GM12878 (cell line): ENCODE measurements around the gene ITGBL1. TPM values are rescaled to one million over a fixed set of nuclear protein-coding genes. Genes with fewer than 3 reads are reported as not detected.

Experiments used
- ATAC-seq: fragments of 200-7000 bp; cut with Tn5 transposase; 3 replicates; pipeline ENCODE4 v1.9.1; 2020; ENCODE audit warnings: mild to moderate bottlenecking, moderate library complexity
- BruUV-seq: library from RNA; stranded (reverse); fragments of 400-500 nt; replicated peaks from 2 replicates; lab custom pipeline; 2021; lab: Mats Ljungman, UMichigan
- CTCF ChIA-PET: fragments of 300-600 bp; sonication (Branson Sonifier 250); formaldehyde crosslinking; extraction: SDS; loops from one replicate; lab custom pipeline; 2021; ENCODE audit warnings: inconsistent platforms; lab: Yijun Ruan, JAX
- POLR2A ChIA-PET: fragments of 350-600 bp; formaldehyde crosslinking; extraction: SDS; loops from one replicate; lab custom pipeline; 2021; ENCODE audit warnings: inconsistent platforms; lab: Charles Lee
- RAD21 ChIA-PET: fragments of 300-600 bp; sonication (Branson Sonifier 250); formaldehyde crosslinking; loops from one replicate; lab custom pipeline; 2023; ENCODE audit warnings: antibody characterized with exemption; ENCODE audit not compliant: unreplicated experiment; lab: Charles Lee
- SMC1A ChIA-PET: fragments of 300-600 bp; sonication (Branson Sonifier 250); formaldehyde crosslinking; loops from one replicate; lab custom pipeline; 2023; ENCODE audit not compliant: unreplicated experiment, uncharacterized antibody; lab: Charles Lee
- DNase-seq: peaks from one replicate; pipeline ENCODE4 v3.0.0-alpha.2; 2011; ENCODE audit warnings: low read depth, low spot score
- FAIRE-seq: peaks from 3 replicates; lab custom pipeline; 2011; peaks lifted over from hg19 to GRCh38; lab: Jason Lieb, UNC
- H2AFZ ChIP-seq: 2 replicates; pipeline ENCODE4 v1.6.0; 2011; ENCODE audit warnings: low read depth, low read length, control low read depth; ENCODE audit not compliant: control insufficient read depth
- H3K27ac ChIP-seq: 2 replicates; pipeline ENCODE4 v1.5.1; 2011; ENCODE audit warnings: control low read depth; ENCODE audit not compliant: control insufficient read depth, insufficient read depth
- H3K27me3 ChIP-seq, 2 experiments: replicated peaks in 1 of 2; 2 replicates each; pipeline versions ENCODE4 v1.6.0 to v1.6.1; 2011; ENCODE audit warnings: low read length in 1 of 2; ENCODE audit not compliant: control insufficient read depth in 2 of 2, insufficient read depth in 2 of 2
- H3K36me3 ChIP-seq, 2 experiments: 2 replicates each; pipeline ENCODE4 v1.5.1; 2011; ENCODE audit warnings: low read length in 1 of 2; ENCODE audit not compliant: control insufficient read depth in 2 of 2, insufficient read depth in 2 of 2
- H3K4me1 ChIP-seq: 2 replicates; pipeline ENCODE4 v1.6.1; 2011; ENCODE audit warnings: mild to moderate bottlenecking, low read length, moderate library complexity, mixed read lengths; ENCODE audit not compliant: control insufficient read depth, insufficient read depth
- H3K4me2 ChIP-seq: 2 replicates; pipeline ENCODE4 v1.6.0; 2011; ENCODE audit warnings: control low read depth; ENCODE audit not compliant: control insufficient read depth, insufficient read depth
- H3K4me3 ChIP-seq: fragments of 200-600 bp; sonication (generic); 2 replicates; pipeline ENCODE4 v1.5.1; 2016
- H3K79me2 ChIP-seq: 2 replicates; pipeline ENCODE4 v1.6.0; 2011; ENCODE audit warnings: low read length; ENCODE audit not compliant: control insufficient read depth, insufficient read depth
- H3K9ac ChIP-seq: 2 replicates; pipeline ENCODE4 v1.8.0; 2011; ENCODE audit warnings: low read length, control low read depth, mixed read lengths; ENCODE audit not compliant: control insufficient read depth, insufficient read depth
- H3K9me3 ChIP-seq: replicated peaks from 3 replicates; pipeline ENCODE4 v1.5.1; 2011; ENCODE audit warnings: mild to moderate bottlenecking, low read length; ENCODE audit not compliant: control insufficient read depth, insufficient read depth
- H4K20me1 ChIP-seq: 2 replicates; pipeline ENCODE4 v1.6.0; 2011; ENCODE audit not compliant: control insufficient read depth, insufficient read depth
- BACH1 ChIP-seq: fragments of 450-650 bp; IDR thresholded peaks from 2 replicates; pipeline ENCODE4 v1.6.1; 2017; ENCODE audit warnings: mild to moderate bottlenecking, borderline replicate concordance
- BMI1 ChIP-seq: fragments of 450-650 bp; IDR thresholded peaks from 2 replicates; pipeline ENCODE4 v1.6.1; 2016; ENCODE audit warnings: mild to moderate bottlenecking, moderate library complexity, borderline replicate concordance
- DPF2 ChIP-seq: fragments of 450-650 bp; IDR thresholded peaks from 2 replicates; pipeline ENCODE4 v1.6.1; 2017; ENCODE audit warnings: mild to moderate bottlenecking
- JUND ChIP-seq: IDR thresholded peaks from 2 replicates; pipeline ENCODE4 v1.6.1; 2012; ENCODE audit warnings: low read depth, mild to moderate bottlenecking, low read length, improper control_type of control experiment, moderate library complexity
- KLF5 ChIP-seq: fragments of 450-650 bp; IDR thresholded peaks from 2 replicates; pipeline ENCODE4 v1.6.1; 2014; ENCODE audit warnings: mild to moderate bottlenecking; ENCODE audit not compliant: partially characterized antibody
- NR2F1 ChIP-seq: fragments of 450-650 bp; conservative IDR thresholded peaks from 2 replicates; pipeline ENCODE4 v1.6.1; 2017; ENCODE audit warnings: mild to moderate bottlenecking
- PAX8 ChIP-seq: fragments of 450-650 bp; IDR thresholded peaks from 2 replicates; pipeline ENCODE4 v1.6.1; 2017; ENCODE audit warnings: mild to moderate bottlenecking, moderate library complexity
- RBBP5 ChIP-seq: fragments of 200-600 bp; sonication (generic); conservative IDR thresholded peaks from 2 replicates; pipeline ENCODE4 v1.6.1; 2016
- SIN3A ChIP-seq: IDR thresholded peaks from 2 replicates; pipeline ENCODE4 v1.6.1; 2012; ENCODE audit warnings: low read depth, low read length, improper control_type of control experiment
- SIX5 ChIP-seq: IDR thresholded peaks from 2 replicates; pipeline ENCODE4 v1.6.1; 2011; ENCODE audit warnings: mild to moderate bottlenecking, low read depth, low read length, moderate library complexity; ENCODE audit not compliant: severe bottlenecking
- STAT3 ChIP-seq: IDR thresholded peaks from 2 replicates; pipeline ENCODE4 v1.6.1; 2011; ENCODE audit warnings: low read depth, low read length, improper control_type of control experiment
- TAF1 ChIP-seq: IDR thresholded peaks from 2 replicates; pipeline ENCODE4 v1.6.1; 2011; ENCODE audit warnings: mild to moderate bottlenecking, low read depth, low read length, borderline replicate concordance
- TCF7 ChIP-seq: IDR thresholded peaks from 2 replicates; pipeline ENCODE4 v1.6.1; 2014; ENCODE audit warnings: antibody characterized with exemption, borderline replicate concordance
- ZBTB33 ChIP-seq: fragments of 450-650 bp; IDR thresholded peaks from 2 replicates; pipeline ENCODE4 v1.6.1; 2017; ENCODE audit warnings: mild to moderate bottlenecking
- ZNF384 ChIP-seq: IDR thresholded peaks from 2 replicates; pipeline ENCODE4 v1.6.1; 2012; ENCODE audit warnings: low read depth, mild to moderate bottlenecking, low read length, improper control_type of control experiment, borderline replicate concordance
- ZSCAN29 ChIP-seq: fragments of 450-650 bp; IDR thresholded peaks from 2 replicates; pipeline ENCODE4 v1.6.1; 2017; ENCODE audit warnings: mild to moderate bottlenecking, moderate library complexity
- WGBS: methylation state at CpG from one replicate; pipeline ENCODE4 v1.1.6; 2016; ENCODE audit warnings: low lambda C conversion rate; ENCODE audit not compliant: insufficient replicate concordance, insufficient coverage; ENCODE audit errors: missing lambda C conversion rate; 5-methylcytosine and 5-hydroxymethylcytosine counted together
- in situ Hi-C: fragments of 300-500 bp; cut with MboI; formaldehyde crosslinking; loops from 9 replicates; pipeline ENCODE4 v1.14.3; 2018; ENCODE audit warnings: mixed read lengths
- intact Hi-C: fragments of 100-400 bp; cut with micrococcal nuclease; formaldehyde crosslinking; loops from one replicate; pipeline ENCODE4 v1.14.2; 2022; ENCODE audit not compliant: unreplicated experiment
- polyA plus RNA-seq, 11 experiments: library from polyadenylated mRNA; depleted of rRNA in 4 of 11; unstranded in 6 of 11; stranded (reverse) in 5 of 11; fragments of >200 nt; fragmentation: Nextera tagmentation in 4 of 11; fragmentation: Illumina TruSeq in 1 of 11; extraction: Ambion mirVana in 4 of 11; extraction: Trizol in 1 of 11; gene quantifications; 1 replicate in 1 of 11; 2 replicates in 10 of 11; pipeline versions ENCODE4 v1.2.1 to v1.2.3, GENCODE V29; 2011 to 2016; ENCODE audit warnings: inconsistent platforms in 2 of 11, missing spikeins in 2 of 11, low read depth in 1 of 11
- total RNA-seq, 4 experiments: library from RNA; depleted of rRNA in 3 of 4; stranded (reverse); fragments of >200 nt in 3 of 4; fragmentation: Illumina TruSeq in 1 of 4; extraction: Trizol in 1 of 4; gene quantifications; 2 replicates each; pipeline versions ENCODE4 v1.2.1 to v1.2.3, GENCODE V29; 2013 to 2021
- TF ChIP-seq, protein P1 (sequence below): IDR thresholded peaks from 2 replicates; pipeline ENCODE4 v1.6.1; 2011; ENCODE audit warnings: borderline replicate concordance, low read depth, mild to moderate bottlenecking, moderate library complexity, low read length; ENCODE audit not compliant: insufficient read depth, poor library complexity, severe bottlenecking

The ITGBL1 gene
- total and polyA plus RNA-seq, 10 of the 15 experiments (the other 5 are each of a cell fraction or from before 2014, with no cell fraction given), result 0.17 to 2.8 (median 0.28) TPM; not detected in 3

DNA sequence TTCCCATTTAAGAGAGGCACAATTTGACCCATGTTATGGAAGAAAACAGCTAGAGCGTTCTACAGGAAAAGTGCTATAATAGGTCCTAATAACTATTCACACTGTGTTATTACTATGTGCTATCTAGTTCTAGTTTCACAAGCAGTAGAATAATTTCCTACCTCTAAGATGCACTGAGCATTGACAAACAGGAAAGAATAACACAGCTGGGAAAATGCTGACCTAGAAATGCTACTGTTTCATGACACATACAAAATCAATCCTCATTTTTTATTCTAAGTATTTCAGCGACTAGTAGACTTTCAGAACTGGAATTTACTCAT is 259.5 kb downstream of the ITGBL1 start:
- TF ChIP-seq SIN3A (no peak), BACH1 (no peak), TCF7 (no peak), BMI1 (no peak)
- H2AFZ ChIP-seq, result no peak overlapping the region
- H3K36me3 ChIP-seq, result no peaks in the 10 kb centered on the region
- ChIA-PET CTCF (interaction anchor here (0.9 to 1.5 kb wide), 2 partner anchors 10 to 46 kb away, joined by 3 to 5 read pairs; no protein-coding TSS in a partner anchor), SMC1A (interaction anchor here (1.0 to 2.4 kb wide), 5 partner anchors 15 to 85 kb away, joined by 3 to 8 read pairs (median 3); no protein-coding TSS in a partner anchor), POLR2A (interaction anchor here (0.6 kb wide), 1 partner anchor 30 kb away, joined by 3 read pairs; no protein-coding TSS in a partner anchor), RAD21 (no interaction called here)
- no peaks in the 10 kb centered on the region for H3K4me1 ChIP-seq
- DNase-seq (no peak), FAIRE-seq (no peak), ATAC-seq (peak; percentile 55)
- WGBS, result 30% methylated on average over 2 of the region's 2 CpGs
- no peaks in the 10 kb centered on the region for H4K20me1 ChIP-seq
- intact Hi-C loops, result no loop called here
- H3K9ac ChIP-seq, result no peak overlapping the region
- H3K4me2 ChIP-seq, result no peak overlapping the region
- in situ Hi-C loops, result no loop called here
- no peak overlapping the region for H3K4me3 ChIP-seq
- no peak overlapping the region for H3K27ac ChIP-seq
- no peaks in the 10 kb centered on the region for H3K9me3 ChIP-seq
- BruUV-seq, result no TSS peak
- no peaks in the 10 kb centered on the region for H3K27me3 ChIP-seq
- no peaks in the 10 kb centered on the region for H3K79me2 ChIP-seq

GRCh38 chr13:101714195-101714594 is 261.7 kb downstream of the ITGBL1 start:
- FAIRE-seq (no peak), DNase-seq (no peak), ATAC-seq (peak; percentile 29)
- RAD21 ChIA-PET, result no interaction called here
- H3K4me2 ChIP-seq, result no peak overlapping the region
- no peak overlapping the region for H3K9ac ChIP-seq
- H2AFZ ChIP-seq, result no peak overlapping the region
- no peak overlapping the region for H3K27ac ChIP-seq
- H3K4me3 ChIP-seq, result no peak overlapping the region
- WGBS, result 15% methylated on average over 3 of the region's 3 CpGs
- CTCF ChIA-PET, result no interaction called here
- no TSS peak for BruUV-seq
- no peaks in the 10 kb centered on the region for H4K20me1 ChIP-seq
- H3K36me3 ChIP-seq, result no peaks in the 10 kb centered on the region
- POLR2A ChIA-PET, result no interaction called here
- H3K79me2 ChIP-seq, result no peaks in the 10 kb centered on the region
- H3K27me3 ChIP-seq, result no peaks in the 10 kb centered on the region
- in situ Hi-C loops (no loop called here), intact Hi-C loops (no loop called here)
- SMC1A ChIA-PET, result interaction anchor here (1.0 to 1.2 kb wide), 2 partner anchors 11 to 50 kb away, joined by 3 read pairs; no protein-coding TSS in a partner anchor
- no peaks in the 10 kb centered on the region for H3K9me3 ChIP-seq
- H3K4me1 ChIP-seq, result no peaks in the 10 kb centered on the region
- TF ChIP-seq, protein P1, sequence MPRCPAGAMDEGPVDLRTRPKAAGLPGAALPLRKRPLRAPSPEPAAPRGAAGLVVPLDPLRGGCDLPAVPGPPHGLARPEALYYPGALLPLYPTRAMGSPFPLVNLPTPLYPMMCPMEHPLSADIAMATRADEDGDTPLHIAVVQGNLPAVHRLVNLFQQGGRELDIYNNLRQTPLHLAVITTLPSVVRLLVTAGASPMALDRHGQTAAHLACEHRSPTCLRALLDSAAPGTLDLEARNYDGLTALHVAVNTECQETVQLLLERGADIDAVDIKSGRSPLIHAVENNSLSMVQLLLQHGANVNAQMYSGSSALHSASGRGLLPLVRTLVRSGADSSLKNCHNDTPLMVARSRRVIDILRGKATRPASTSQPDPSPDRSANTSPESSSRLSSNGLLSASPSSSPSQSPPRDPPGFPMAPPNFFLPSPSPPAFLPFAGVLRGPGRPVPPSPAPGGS, result no peak
- TF ChIP-seq ZNF384 (no peak), TAF1 (no peak), KLF5 (no peak), BACH1 (no peak), ZSCAN29 (no peak), NR2F1 (no peak), PAX8 (no peak), SIX5 (no peak), ZBTB33 (no peak), DPF2 (no peak), STAT3 (no peak), RBBP5 (no peak), JUND (no peak)
